ENCODE measurements around the gene ASIC2.

GRCh38 chr17:33292201-33292980 lies 704 bp downstream of the ASIC2 start:
- TF ChIP-seq CTCF (IDR thresholded peaks at IDR 0.05) (no peak), EZH2 (IDR thresholded peaks at IDR 0.05; ENCODE audit: borderline replicate concordance, insufficient read depth, low read depth, low read length, poor library complexity, severe bottlenecking) (no peak)
